Right lobe of liver (tissue), 6 donors: Measurements from ENCODE around the gene RTP2. TPM values are rescaled to one million over a fixed set of nuclear protein-coding genes. Genes with fewer than 3 reads are reported as not detected.

Experiments used
- ATAC-seq, 4 donors: fragments of 200-7000 bp; cut with Tn5 transposase; one replicate each; pipeline ENCODE4 v1.9.1; 2020; ENCODE audit warnings: mild to moderate bottlenecking in 4 of 4, moderate library complexity in 4 of 4
- DNase-seq, 3 donors: peaks; one replicate each; pipeline ENCODE4 v3.0.0-alpha.2; 2020
- H3K27ac ChIP-seq, 3 donors: fragments of 200-600 bp; one replicate each; pipeline ENCODE4 v1.8.0; 2022
- H3K27me3 ChIP-seq, 2 donors: fragments of 200-600 bp; one replicate each; pipeline ENCODE4 v1.8.0; 2022
- H3K36me3 ChIP-seq, 4 donors: fragments of 200-600 bp; sonication (generic) in 1 of 4; one replicate each; pipeline versions ENCODE4 v1.5.1 to v1.8.0; 2017 to 2022; ENCODE audit warnings: control low read depth in 1 of 4
- H3K4me1 ChIP-seq, 4 donors: fragments of 200-600 bp; sonication (generic) in 1 of 4; one replicate each; pipeline versions ENCODE4 v1.5.1 to v1.8.0; 2017 to 2022; ENCODE audit warnings: control low read depth in 1 of 4
- H3K4me3 ChIP-seq, 3 donors: fragments of 200-600 bp; one replicate each; pipeline ENCODE4 v1.8.0; 2022
- H3K9me3 ChIP-seq, 4 donors: fragments of 200-600 bp; sonication (generic) in 1 of 4; one replicate each; pipeline versions ENCODE4 v1.5.1 to v1.8.0; 2017 to 2022; ENCODE audit warnings: control low read depth in 1 of 4
- POLR2A ChIP-seq: fragments of 450-650 bp; IDR thresholded peaks from one replicate; pipeline ENCODE4 v1.6.1; 2017; ENCODE audit warnings: antibody characterized with exemption, mild to moderate bottlenecking
- WGBS: methylation state at CpG from one replicate; pipeline ENCODE4 v1.1.6; 2018; ENCODE audit warnings: low coverage, low lambda C conversion rate; ENCODE audit not compliant: insufficient coverage; ENCODE audit errors: missing lambda C conversion rate; 5-methylcytosine and 5-hydroxymethylcytosine counted together
- intact Hi-C, 2 donors: fragments of 100-400 bp; cut with DNase I; formaldehyde crosslinking; loops; one replicate each; pipeline versions ENCODE4 v1.11.2 to v1.14.1; 2022
- total RNA-seq, 6 experiments: library from RNA; depleted of rRNA in 2 of 6; stranded (reverse); fragments of >200 nt in 2 of 6; fragmentation: NEBNext Ultra II Directional in 3 of 6; extraction: Animal tissue kit (Norgen Biotek cat#: 25700) in 3 of 6; gene quantifications; one replicate each; pipeline versions ENCODE4 v1.1.0 to v1.2.4, GENCODE V29; 2016 to 2023
- TF ChIP-seq, protein P1 (sequence below), 4 donors: fragments of 200-600 bp in 3 of 4; fragments of 450-650 bp in 1 of 4; IDR thresholded peaks; one replicate each; pipeline versions ENCODE4 v1.5.1 to v1.8.0; 2016 to 2022; ENCODE audit warnings: antibody characterized with exemption in 4 of 4, mild to moderate bottlenecking in 2 of 4
- donor health status: DM: no; HTN: yes; CAD: no.
- donor health status: DM: no; HTN: no; CAD: no.
- donor health status: DM: no; HTN: no; CAD: no.
- donor health status: DM: no; HTN: yes; CAD: no.
- donor health status: DM: no; HTN: yes; CAD: no.

RTP2 gene
- total RNA-seq, 6 experiments from 2014 or later: not detected

- peak in 1 of 3 donors; percentile 35 for DNase-seq
Observed at GRCh38 chr3:187678726-187679268, 23.6 kb downstream of the RTP2 start.

DNA sequence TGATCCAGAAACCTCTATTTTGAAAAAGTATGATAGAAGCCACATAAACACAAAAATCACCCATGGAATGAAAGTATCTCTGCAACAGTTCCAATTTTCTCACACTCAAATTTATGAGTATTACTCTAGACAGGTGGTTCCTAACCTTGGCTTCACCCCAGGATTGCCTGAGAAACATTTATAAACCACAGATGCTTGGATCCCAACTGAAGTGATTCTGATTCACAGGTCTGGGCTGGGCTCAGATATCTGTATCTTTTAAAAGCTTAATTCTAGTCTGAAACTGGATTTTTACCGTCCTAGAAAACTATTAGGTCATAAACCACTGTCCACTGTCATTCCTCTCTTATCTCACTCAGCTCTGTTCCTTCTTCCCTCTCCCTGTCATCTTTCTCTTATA is 24.8 kb downstream of the RTP2 start:
- no peak overlapping the region for H3K4me3 ChIP-seq
- no peaks in the 10 kb centered on the region for H3K36me3 ChIP-seq
- 55% methylated on average over 1 of the region's 1 CpG for WGBS
- H3K4me1 ChIP-seq: peaks cover 0 to 6% (median 0%) of the 10 kb centered on the region in 4 donors
- intact Hi-C loops: loop anchor here (5.0 to 10.0 kb wide), 2 partner anchors 60 to 63 kb away; no protein-coding TSS in a partner anchor
- no peak for DNase-seq
- TF ChIP-seq, protein P1, sequence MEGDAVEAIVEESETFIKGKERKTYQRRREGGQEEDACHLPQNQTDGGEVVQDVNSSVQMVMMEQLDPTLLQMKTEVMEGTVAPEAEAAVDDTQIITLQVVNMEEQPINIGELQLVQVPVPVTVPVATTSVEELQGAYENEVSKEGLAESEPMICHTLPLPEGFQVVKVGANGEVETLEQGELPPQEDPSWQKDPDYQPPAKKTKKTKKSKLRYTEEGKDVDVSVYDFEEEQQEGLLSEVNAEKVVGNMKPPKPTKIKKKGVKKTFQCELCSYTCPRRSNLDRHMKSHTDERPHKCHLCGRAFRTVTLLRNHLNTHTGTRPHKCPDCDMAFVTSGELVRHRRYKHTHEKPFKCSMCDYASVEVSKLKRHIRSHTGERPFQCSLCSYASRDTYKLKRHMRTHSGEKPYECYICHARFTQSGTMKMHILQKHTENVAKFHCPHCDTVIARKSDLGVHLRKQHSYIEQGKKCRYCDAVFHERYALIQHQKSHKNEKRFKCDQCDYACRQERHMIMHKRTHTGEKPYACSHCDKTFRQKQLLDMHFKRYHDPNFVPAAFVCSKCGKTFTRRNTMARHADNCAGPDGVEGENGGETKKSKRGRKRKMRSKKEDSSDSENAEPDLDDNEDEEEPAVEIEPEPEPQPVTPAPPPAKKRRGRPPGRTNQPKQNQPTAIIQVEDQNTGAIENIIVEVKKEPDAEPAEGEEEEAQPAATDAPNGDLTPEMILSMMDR (IDR thresholded peaks at IDR 0.05): no peak
- TF ChIP-seq POLR2A: no peak
- ATAC-seq: no peak
- no peaks in the 10 kb centered on the region for H3K9me3 ChIP-seq
- no peak overlapping the region for H3K27ac ChIP-seq
- H3K27me3 ChIP-seq: no peaks in the 10 kb centered on the region

More at GRCh38 chr3:187678726-187679268, 23.6 kb downstream of the RTP2 start:
- H3K36me3 ChIP-seq: no peaks in the 10 kb centered on the region
- 9% methylated on average over 5 of the region's 5 CpGs for WGBS
- H3K4me1 ChIP-seq: peaks cover 0 to 6% (median 0%) of the 10 kb centered on the region in 4 donors
- no peak overlapping the region for H3K27ac ChIP-seq
- no peaks in the 10 kb centered on the region for H3K9me3 ChIP-seq
- intact Hi-C loops: loop anchor here (5.0 to 10.0 kb wide), 2 partner anchors 61 to 64 kb away; no protein-coding TSS in a partner anchor
- peak; percentile 82 to 89 (median 84) for ATAC-seq
- TF ChIP-seq, protein P1 (IDR thresholded peaks at IDR 0.05): peak; percentile 71 to 77 (median 75)
- no peak for TF ChIP-seq POLR2A
- no peaks in the 10 kb centered on the region for H3K27me3 ChIP-seq
- no peak overlapping the region for H3K4me3 ChIP-seq

DNA sequence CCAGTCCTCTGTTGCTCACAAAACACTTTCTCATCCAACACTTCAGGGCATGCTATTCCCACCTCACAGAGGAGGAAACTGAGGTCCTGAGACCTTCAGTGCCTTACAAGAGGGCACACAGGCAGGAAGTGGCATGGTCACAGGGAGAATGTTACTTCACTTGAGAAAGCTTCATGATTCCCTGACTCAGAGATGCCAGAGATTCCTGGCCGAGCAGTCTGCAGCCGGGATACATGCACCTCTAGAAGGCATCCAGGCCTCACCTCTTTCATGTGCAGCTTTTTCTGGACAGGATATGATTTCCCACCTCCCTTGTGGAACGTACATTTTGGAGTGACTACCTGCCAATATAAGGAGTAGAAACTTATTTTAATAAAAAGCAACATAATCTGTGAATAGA is 29.3 kb downstream of the RTP2 start:
- Histone ChIP-seq H3K4me3 (no peak overlapping the region), H3K36me3 (no peaks in the 10 kb centered on the region), H3K27me3 (no peaks in the 10 kb centered on the region), H3K4me1 (no peaks in the 10 kb centered on the region), H3K9me3 (no peaks in the 10 kb centered on the region), H3K27ac (no peak overlapping the region)
- TF ChIP-seq, protein P1 (IDR thresholded peaks at IDR 0.05): no peak
- no peak for TF ChIP-seq POLR2A
- no peak for ATAC-seq
- intact Hi-C loops: loop anchor here in 1 of 2 donors (10.0 kb wide), 1 partner anchor 58 kb away; no protein-coding TSS in a partner anchor
- WGBS: 36% methylated on average over 3 of the region's 3 CpGs
- no peak for DNase-seq

DNA sequence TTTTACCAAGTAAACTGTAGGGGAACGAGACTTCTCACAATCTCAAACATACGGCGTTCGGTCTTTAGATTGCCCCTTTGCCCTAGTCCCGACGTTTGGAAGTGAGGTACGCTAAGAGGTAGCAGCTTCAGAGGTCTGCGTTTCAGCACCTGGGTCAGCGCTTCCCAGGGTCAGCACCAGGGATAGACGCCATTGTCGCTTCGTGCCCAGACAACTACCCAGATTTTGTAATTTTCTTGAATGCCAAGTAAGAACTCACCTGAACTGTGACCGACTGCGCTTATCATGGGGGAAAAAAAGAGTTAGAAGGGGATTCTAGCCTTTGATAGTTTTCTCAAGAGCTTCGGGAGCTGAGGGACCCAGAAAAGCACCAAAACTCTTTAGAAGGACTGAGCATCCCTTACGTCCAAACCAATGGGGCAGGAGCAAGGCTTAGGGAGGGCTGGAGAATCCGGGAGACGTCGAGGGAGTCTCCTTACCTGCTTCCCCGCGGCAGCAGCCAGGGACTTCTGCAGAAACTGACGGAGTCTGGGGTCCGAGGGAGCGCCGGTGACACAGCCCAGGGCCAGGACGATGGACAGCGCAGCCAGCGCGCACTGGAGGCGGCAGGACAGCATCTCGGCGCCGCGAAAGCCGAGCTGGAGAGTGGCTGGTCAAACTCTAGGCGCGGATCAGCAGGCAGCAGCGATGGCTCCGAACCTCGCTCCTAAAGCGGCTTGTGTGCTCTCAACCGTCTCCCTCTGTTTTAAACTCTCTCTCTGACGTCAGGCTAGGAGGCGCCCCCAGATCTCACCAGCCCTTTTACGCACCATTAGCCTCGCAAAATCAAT is 32.5 kb downstream of the RTP2 start, which contains the start of gene SST:
SST (minus strand) TSS at position 720 of the 830 bp plus-strand sequence; CDS start at position 617, 103 bp downstream.
- Histone ChIP-seq H3K4me1 (no peaks in the 10 kb centered on the region), H3K4me3 (no peak within 1 kb of the TSS), H3K27ac (no peak within 1 kb of the TSS), H3K36me3 (no peaks in the 10 kb centered on the region), H3K9me3 (no peaks in the 10 kb centered on the region), H3K27me3 (no peaks in the 10 kb centered on the region)
- peak; percentile 69 to 85 (median 78) for ATAC-seq
- no peak for TF ChIP-seq POLR2A
- TF ChIP-seq, protein P1 (IDR thresholded peaks at IDR 0.05): no peak
- DNase-seq: peak; percentile 43 to 66 (median 52)
- 14% methylated on average over 20 of the region's 46 CpGs for WGBS
- intact Hi-C loops: loop anchor here in 1 of 2 donors (10.0 kb wide), 1 partner anchor 55 kb away; no protein-coding TSS in a partner anchor
